NOMO-1 (cell line): ENCODE measurements around the gene GIMAP2.

Source experiments
- DNase-seq, 2 experiments: peaks; one replicate each; lab custom pipeline; 2025; ENCODE audit not compliant: unreplicated experiment in 2 of 2; lab: John Stamatoyannopoulos, UW

GIMAP2 gene

GRCh38 chr7:150731916-150732315, 46.4 kb downstream of the GIMAP2 start:
- DNase-seq: no peak

GRCh38 chr7:150732786-150733481, 47.4 kb downstream of the GIMAP2 start:
- no peak for DNase-seq

- no peak for DNase-seq
These were observed 48.1 kb downstream of the GIMAP2 start for GRCh38 chr7:150733482-150734095.

- DNase-seq: no peak
These were observed 48.7 kb downstream of the GIMAP2 start for GRCh38 chr7:150734254-150734653.

- no peak for DNase-seq
These were observed 50.3 kb downstream of the GIMAP2 start for GRCh38 chr7:150735596-150736358.

- no peak for DNase-seq
These were observed 51.4 kb downstream of the GIMAP2 start for GRCh38 chr7:150736864-150737263.

GRCh38 chr7:150737265-150738055, 52.0 kb downstream of the GIMAP2 start, which contains the start of gene GIMAP5:
Gene GIMAP5, plus strand, starts transcription at chr7:150737418. Its CDS starts 3,467 bp downstream, at chr7:150740885.
- DNase-seq: no peak

GRCh38 chr7:150738092-150738491, 52.6 kb downstream of the GIMAP2 start:
- DNase-seq: no peak

- DNase-seq: no peak
These were observed 53.1 kb downstream of the GIMAP2 start for GRCh38 chr7:150738591-150739001.

GRCh38 chr7:150739033-150739432, 53.5 kb downstream of the GIMAP2 start:
- DNase-seq: no peak

GRCh38 chr7:150740053-150740452, 54.5 kb downstream of the GIMAP2 start:
- no peak for DNase-seq

- DNase-seq: no peak
These were observed 56.9 kb downstream of the GIMAP2 start for GRCh38 chr7:150742286-150742968.
